Endothelial cell of umbilical vein (primary cell): ENCODE data around the gene MCRIP1. TPM values are rescaled to one million over a fixed set of nuclear protein-coding genes. Genes with fewer than 3 reads are reported as not detected.

Experiments used
- BruUV-seq: library from RNA; stranded (reverse); fragments of 400-500 nt; replicated peaks from 2 replicates; lab custom pipeline; 2021; lab: Mats Ljungman, UMichigan
- CTCF ChIA-PET: fragments of 300-600, 350-600 bp; sonication (Branson Sonifier 250); formaldehyde crosslinking; loops from one replicate; lab custom pipeline; 2021; ENCODE audit warnings: antibody characterized with exemption, inconsistent platforms; lab: Charles Lee
- POLR2A ChIA-PET: fragments of 300-600, 350-600 bp; sonication (Branson Sonifier 250); formaldehyde crosslinking; loops from one replicate; lab custom pipeline; 2021; ENCODE audit warnings: antibody characterized with exemption, inconsistent platforms; lab: Charles Lee
- DNase-seq: peaks from one replicate; pipeline ENCODE4 v3.0.0-alpha.2; 2011; ENCODE audit warnings: low read depth, low spot score
- FAIRE-seq: peaks from 2 replicates; lab custom pipeline; 2011; peaks lifted over from hg19 to GRCh38; lab: Jason Lieb, UNC
- H2AFZ ChIP-seq: 2 replicates; pipeline ENCODE4 v1.6.0; 2012; ENCODE audit warnings: low read depth, low read length, control low read depth, inconsistent platforms
- H3K27ac ChIP-seq: 2 replicates; pipeline ENCODE4 v1.5.1; 2011; ENCODE audit warnings: low read depth, mild to moderate bottlenecking, control low read depth, low read length, moderate library complexity; ENCODE audit not compliant: insufficient read depth
- H3K27me3 ChIP-seq, 2 experiments: 2 replicates each; pipeline versions ENCODE4 v1.6.0 to v1.6.1; 2011; ENCODE audit warnings: low read length in 2 of 2, mixed read lengths in 1 of 2; ENCODE audit not compliant: control insufficient read depth in 2 of 2, insufficient read depth in 2 of 2
- H3K36me3 ChIP-seq, 2 experiments: 2 replicates in 1 of 2; 3 replicates in 1 of 2; pipeline ENCODE4 v1.5.1; 2011; ENCODE audit warnings: low read length in 2 of 2, mild to moderate bottlenecking in 1 of 2, moderate library complexity in 1 of 2; ENCODE audit not compliant: control insufficient read depth in 2 of 2, insufficient read depth in 2 of 2; ENCODE audit errors: extremely low read depth in 1 of 2
- H3K4me1 ChIP-seq: 3 replicates; pipeline ENCODE4 v1.5.1; 2011; ENCODE audit warnings: mild to moderate bottlenecking, low read length; ENCODE audit not compliant: control insufficient read depth, insufficient read depth; ENCODE audit errors: extremely low read depth
- H3K4me2 ChIP-seq: 2 replicates; pipeline ENCODE4 v1.6.1; 2011; ENCODE audit warnings: low read length, control low read depth, mixed read lengths; ENCODE audit not compliant: insufficient read depth
- H3K4me3 ChIP-seq, 3 experiments: fragments of 200-600 bp in 1 of 3; sonication (generic), shearing (Covaris generic) in 1 of 3; replicated peaks in 1 of 3; 2 replicates each; pipeline ENCODE4 v1.5.1; 2011 to 2016; ENCODE audit warnings: control low read depth in 3 of 3, low read length in 3 of 3, mild to moderate bottlenecking in 2 of 3, inconsistent platforms in 1 of 3, low read depth in 1 of 3, moderate library complexity in 1 of 3; ENCODE audit not compliant: insufficient read depth in 1 of 3
- H3K79me2 ChIP-seq: 2 replicates; pipeline ENCODE4 v1.6.0; 2012; ENCODE audit warnings: low read length, inconsistent platforms; ENCODE audit not compliant: control insufficient read depth, insufficient read depth
- H3K9ac ChIP-seq: replicated peaks from 2 replicates; pipeline ENCODE3; 2011; ENCODE audit warnings: low read length, control low read depth; ENCODE audit not compliant: insufficient read depth; ENCODE audit errors: extremely low read depth
- H3K9me1 ChIP-seq: replicated peaks from 3 replicates; pipeline ENCODE4 v1.6.0; 2011; ENCODE audit warnings: mild to moderate bottlenecking, low read length; ENCODE audit not compliant: control insufficient read depth, insufficient read depth; ENCODE audit errors: extremely low read depth
- H3K9me3 ChIP-seq: replicated peaks from 2 replicates; pipeline ENCODE4 v1.5.1; 2012; ENCODE audit warnings: low read length, inconsistent platforms; ENCODE audit not compliant: control insufficient read depth, insufficient read depth
- H4K20me1 ChIP-seq: replicated peaks from 2 replicates; pipeline ENCODE3; 2011; ENCODE audit warnings: mild to moderate bottlenecking, low read length; ENCODE audit not compliant: control insufficient read depth, insufficient read depth; ENCODE audit errors: extremely low read depth
- EZH2 ChIP-seq: IDR thresholded peaks from 2 replicates; pipeline ENCODE4 v1.6.1; 2012; ENCODE audit warnings: borderline replicate concordance, low read depth, mild to moderate bottlenecking, moderate library complexity, low read length, inconsistent platforms; ENCODE audit not compliant: severe bottlenecking
- FOS ChIP-seq: IDR thresholded peaks from 2 replicates; pipeline ENCODE4 v1.6.1; 2011; ENCODE audit warnings: mild to moderate bottlenecking, low read length, moderate library complexity, borderline replicate concordance; ENCODE audit not compliant: insufficient read depth
- GATA2 ChIP-seq: IDR thresholded peaks from 2 replicates; pipeline ENCODE4 v1.7.0; 2011; ENCODE audit warnings: low read depth, mild to moderate bottlenecking, moderate library complexity, mixed read lengths, low read length; ENCODE audit not compliant: insufficient read length, insufficient read depth
- JUN ChIP-seq: IDR thresholded peaks from 2 replicates; pipeline ENCODE4 v1.6.1; 2011; ENCODE audit warnings: borderline replicate concordance, low read depth; ENCODE audit not compliant: insufficient read length, insufficient read depth
- MYC ChIP-seq: IDR thresholded peaks from one replicate; pipeline ENCODE4 v1.6.1; 2011; ENCODE audit warnings: mild to moderate bottlenecking, low read depth, low read length
- POLR2A ChIP-seq: IDR thresholded peaks from 2 replicates; pipeline ENCODE4 v1.6.1; 2012; ENCODE audit warnings: low read depth, mild to moderate bottlenecking, control low read depth, low read length
- POLR2AphosphoS5 ChIP-seq: IDR thresholded peaks from 2 replicates; pipeline ENCODE4 v1.6.1; 2012; ENCODE audit warnings: low read depth, mild to moderate bottlenecking, control low read depth, low read length, moderate library complexity; ENCODE audit not compliant: insufficient read depth
- dilution Hi-C: fragments of 300-500 bp; cut with MboI; formaldehyde crosslinking; loops from one replicate; pipeline ENCODE4 v1.15.0; 2019; ENCODE audit warnings: low sequenced_read_pairs; ENCODE audit not compliant: extremely low pct_ligation_motif_present
- intact Hi-C: fragments of 100-400 bp; cut with micrococcal nuclease; formaldehyde crosslinking; loops from one replicate; pipeline ENCODE4 v1.10.0; 2022
- polyA plus RNA-seq, 4 experiments: library from polyadenylated mRNA; depleted of rRNA in 3 of 4; stranded (reverse) in 3 of 4; unstranded in 1 of 4; fragments of >200 nt; gene quantifications; 2 replicates each; pipeline versions ENCODE4 v1.2.1 to v1.2.3, GENCODE V29; 2011 to 2012; ENCODE audit warnings: missing spikeins in 1 of 4
- total RNA-seq: library from RNA; stranded (reverse); gene quantifications from 2 replicates; pipeline ENCODE4 v1.2.3, GENCODE V29; 2021
- TF ChIP-seq, protein P1 (sequence below), 2 donors: IDR thresholded peaks; 1 replicate in 1 of 2; 2 replicates in 1 of 2; pipeline ENCODE4 v1.5.1; 2011; ENCODE audit warnings: low read length in 2 of 2, mild to moderate bottlenecking in 2 of 2, moderate library complexity in 2 of 2, control low read depth in 1 of 2, inconsistent platforms in 1 of 2, low read depth in 1 of 2; ENCODE audit not compliant: insufficient read depth in 1 of 2; ENCODE audit errors: extremely low read depth in 1 of 2
- TF ChIP-seq, protein P2 (sequence below): IDR thresholded peaks from 2 replicates; pipeline ENCODE4 v1.6.1; 2011; ENCODE audit not compliant: insufficient read depth, insufficient read length

Gene MCRIP1
- total and polyA plus RNA-seq, 2 donors (not counting 3 experiments of a cell fraction or from before 2014, with no cell fraction given): 121 to 205 TPM

GRCh38 chr17:81802048-81802758 lies 30.9 kb downstream of the MCRIP1 start:
- DNase-seq: no peak
- Histone ChIP-seq H2AFZ (no peak overlapping the region), H3K27ac (no peak overlapping the region), H3K4me1 (no peaks in the 10 kb centered on the region), H4K20me1 (no peaks in the 10 kb centered on the region), H3K27me3 (peaks cover 25 to 36% of the 10 kb centered on the region in 2 experiments), H3K9me1 (no peaks in the 10 kb centered on the region), H3K9me3 (no peaks in the 10 kb centered on the region), H3K79me2 (no peaks in the 10 kb centered on the region), H3K36me3 (no peaks in the 10 kb centered on the region), H3K4me2 (no peak overlapping the region), H3K9ac (no peak overlapping the region), H3K4me3 (no peak overlapping the region)
- FAIRE-seq: no peak
- BruUV-seq: no TSS peak
- TF ChIP-seq POLR2A (no peak), JUN (no peak), MYC (no peak), GATA2 (no peak), EZH2 (no peak), POLR2AphosphoS5 (no peak), FOS (no peak)
- TF ChIP-seq, protein P1, sequence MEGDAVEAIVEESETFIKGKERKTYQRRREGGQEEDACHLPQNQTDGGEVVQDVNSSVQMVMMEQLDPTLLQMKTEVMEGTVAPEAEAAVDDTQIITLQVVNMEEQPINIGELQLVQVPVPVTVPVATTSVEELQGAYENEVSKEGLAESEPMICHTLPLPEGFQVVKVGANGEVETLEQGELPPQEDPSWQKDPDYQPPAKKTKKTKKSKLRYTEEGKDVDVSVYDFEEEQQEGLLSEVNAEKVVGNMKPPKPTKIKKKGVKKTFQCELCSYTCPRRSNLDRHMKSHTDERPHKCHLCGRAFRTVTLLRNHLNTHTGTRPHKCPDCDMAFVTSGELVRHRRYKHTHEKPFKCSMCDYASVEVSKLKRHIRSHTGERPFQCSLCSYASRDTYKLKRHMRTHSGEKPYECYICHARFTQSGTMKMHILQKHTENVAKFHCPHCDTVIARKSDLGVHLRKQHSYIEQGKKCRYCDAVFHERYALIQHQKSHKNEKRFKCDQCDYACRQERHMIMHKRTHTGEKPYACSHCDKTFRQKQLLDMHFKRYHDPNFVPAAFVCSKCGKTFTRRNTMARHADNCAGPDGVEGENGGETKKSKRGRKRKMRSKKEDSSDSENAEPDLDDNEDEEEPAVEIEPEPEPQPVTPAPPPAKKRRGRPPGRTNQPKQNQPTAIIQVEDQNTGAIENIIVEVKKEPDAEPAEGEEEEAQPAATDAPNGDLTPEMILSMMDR (IDR thresholded peaks at IDR 0.05; ENCODE audit: extremely low read depth in 1 of 2, insufficient read depth in 1 of 2, low read depth in 1 of 2, low read length in 2 of 2): no peak
- TF ChIP-seq, protein P2, sequence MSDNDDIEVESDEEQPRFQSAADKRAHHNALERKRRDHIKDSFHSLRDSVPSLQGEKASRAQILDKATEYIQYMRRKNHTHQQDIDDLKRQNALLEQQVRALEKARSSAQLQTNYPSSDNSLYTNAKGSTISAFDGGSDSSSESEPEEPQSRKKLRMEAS: no peak
- intact Hi-C loops (no loop called here), dilution Hi-C loops (no loop called here)
- POLR2A ChIA-PET: no interaction called here
- CTCF ChIA-PET: no interaction called here
